ENCODE data around the gene LDLRAD4.

The LDLRAD4 gene

DNA sequence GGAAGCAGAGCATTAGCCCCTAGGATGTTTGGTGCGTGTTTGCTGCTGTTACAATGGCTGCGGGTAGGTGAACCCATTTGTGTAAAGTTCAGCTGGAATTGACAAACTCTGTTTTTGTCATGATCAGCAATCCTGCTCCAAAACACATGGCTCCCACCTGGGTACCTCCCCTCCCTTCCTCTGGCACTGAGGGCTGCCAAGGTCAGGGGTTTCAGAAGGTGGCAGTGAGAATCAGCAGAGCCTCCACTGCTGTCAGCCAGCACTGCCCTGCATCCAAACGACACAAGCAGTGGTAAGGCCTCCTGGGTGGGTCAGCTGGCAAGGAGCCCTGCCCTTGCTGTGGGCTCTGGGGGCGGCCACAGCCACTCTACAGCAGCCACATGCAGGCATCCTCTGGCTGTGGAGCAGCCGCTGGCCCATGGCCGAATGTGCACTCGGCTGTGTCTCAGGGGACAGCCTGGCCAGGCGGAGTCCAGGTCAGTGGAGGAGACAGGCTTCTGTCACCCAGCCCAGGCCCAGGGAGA is 32.8 kb upstream of the LDLRAD4 start:
- no peak for ATAC-seq
- no peak for TF ChIP-seq ISL1 (CRISPR knock-in tag; IDR thresholded peaks at IDR 0.05)
- TF ChIP-seq CSDC2 (CRISPR knock-in tag; IDR thresholded peaks at IDR 0.05): no peak
- TF ChIP-seq ZNF565 (CRISPR knock-in tag; conservative IDR thresholded peaks at IDR 0.05; ENCODE audit: low read depth): no peak
- TF ChIP-seq, protein P1, sequence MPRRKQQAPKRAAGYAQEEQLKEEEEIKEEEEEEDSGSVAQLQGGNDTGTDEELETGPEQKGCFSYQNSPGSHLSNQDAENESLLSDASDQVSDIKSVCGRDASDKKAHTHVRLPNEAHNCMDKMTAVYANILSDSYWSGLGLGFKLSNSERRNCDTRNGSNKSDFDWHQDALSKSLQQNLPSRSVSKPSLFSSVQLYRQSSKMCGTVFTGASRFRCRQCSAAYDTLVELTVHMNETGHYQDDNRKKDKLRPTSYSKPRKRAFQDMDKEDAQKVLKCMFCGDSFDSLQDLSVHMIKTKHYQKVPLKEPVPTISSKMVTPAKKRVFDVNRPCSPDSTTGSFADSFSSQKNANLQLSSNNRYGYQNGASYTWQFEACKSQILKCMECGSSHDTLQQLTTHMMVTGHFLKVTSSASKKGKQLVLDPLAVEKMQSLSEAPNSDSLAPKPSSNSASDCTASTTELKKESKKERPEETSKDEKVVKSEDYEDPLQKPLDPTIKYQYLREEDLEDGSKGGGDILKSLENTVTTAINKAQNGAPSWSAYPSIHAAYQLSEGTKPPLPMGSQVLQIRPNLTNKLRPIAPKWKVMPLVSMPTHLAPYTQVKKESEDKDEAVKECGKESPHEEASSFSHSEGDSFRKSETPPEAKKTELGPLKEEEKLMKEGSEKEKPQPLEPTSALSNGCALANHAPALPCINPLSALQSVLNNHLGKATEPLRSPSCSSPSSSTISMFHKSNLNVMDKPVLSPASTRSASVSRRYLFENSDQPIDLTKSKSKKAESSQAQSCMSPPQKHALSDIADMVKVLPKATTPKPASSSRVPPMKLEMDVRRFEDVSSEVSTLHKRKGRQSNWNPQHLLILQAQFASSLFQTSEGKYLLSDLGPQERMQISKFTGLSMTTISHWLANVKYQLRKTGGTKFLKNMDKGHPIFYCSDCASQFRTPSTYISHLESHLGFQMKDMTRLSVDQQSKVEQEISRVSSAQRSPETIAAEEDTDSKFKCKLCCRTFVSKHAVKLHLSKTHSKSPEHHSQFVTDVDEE (CRISPR knock-in tag; IDR thresholded peaks at IDR 0.05): no peak
- TF ChIP-seq ZFP30 (CRISPR knock-in tag; IDR thresholded peaks at IDR 0.05): no peak
- TF ChIP-seq CSRNP3 (CRISPR knock-in tag; IDR thresholded peaks at IDR 0.05): no peak
- TF ChIP-seq ZFP3 (CRISPR knock-in tag; IDR thresholded peaks at IDR 0.05): no peak
- TF ChIP-seq, protein P2, sequence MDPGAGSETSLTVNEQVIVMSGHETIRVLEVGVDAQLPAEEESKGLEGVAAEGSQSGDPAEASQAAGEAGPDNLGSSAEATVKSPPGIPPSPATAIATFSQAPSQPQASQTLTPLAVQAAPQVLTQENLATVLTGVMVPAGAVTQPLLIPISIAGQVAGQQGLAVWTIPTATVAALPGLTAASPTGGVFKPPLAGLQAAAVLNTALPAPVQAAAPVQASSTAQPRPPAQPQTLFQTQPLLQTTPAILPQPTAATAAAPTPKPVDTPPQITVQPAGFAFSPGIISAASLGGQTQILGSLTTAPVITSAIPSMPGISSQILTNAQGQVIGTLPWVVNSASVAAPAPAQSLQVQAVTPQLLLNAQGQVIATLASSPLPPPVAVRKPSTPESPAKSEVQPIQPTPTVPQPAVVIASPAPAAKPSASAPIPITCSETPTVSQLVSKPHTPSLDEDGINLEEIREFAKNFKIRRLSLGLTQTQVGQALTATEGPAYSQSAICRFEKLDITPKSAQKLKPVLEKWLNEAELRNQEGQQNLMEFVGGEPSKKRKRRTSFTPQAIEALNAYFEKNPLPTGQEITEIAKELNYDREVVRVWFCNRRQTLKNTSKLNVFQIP (CRISPR knock-in tag; IDR thresholded peaks at IDR 0.05; ENCODE audit: borderline replicate concordance, low read depth): no peak
- no peak for TF ChIP-seq PPARA (CRISPR knock-in tag; IDR thresholded peaks at IDR 0.05; ENCODE audit: borderline replicate concordance)
- no peak for TF ChIP-seq ZNF8 (CRISPR knock-in tag; IDR thresholded peaks at IDR 0.05)
- TF ChIP-seq GLIS3 (CRISPR knock-in tag; IDR thresholded peaks at IDR 0.05): no peak
- TF ChIP-seq, protein P3, sequence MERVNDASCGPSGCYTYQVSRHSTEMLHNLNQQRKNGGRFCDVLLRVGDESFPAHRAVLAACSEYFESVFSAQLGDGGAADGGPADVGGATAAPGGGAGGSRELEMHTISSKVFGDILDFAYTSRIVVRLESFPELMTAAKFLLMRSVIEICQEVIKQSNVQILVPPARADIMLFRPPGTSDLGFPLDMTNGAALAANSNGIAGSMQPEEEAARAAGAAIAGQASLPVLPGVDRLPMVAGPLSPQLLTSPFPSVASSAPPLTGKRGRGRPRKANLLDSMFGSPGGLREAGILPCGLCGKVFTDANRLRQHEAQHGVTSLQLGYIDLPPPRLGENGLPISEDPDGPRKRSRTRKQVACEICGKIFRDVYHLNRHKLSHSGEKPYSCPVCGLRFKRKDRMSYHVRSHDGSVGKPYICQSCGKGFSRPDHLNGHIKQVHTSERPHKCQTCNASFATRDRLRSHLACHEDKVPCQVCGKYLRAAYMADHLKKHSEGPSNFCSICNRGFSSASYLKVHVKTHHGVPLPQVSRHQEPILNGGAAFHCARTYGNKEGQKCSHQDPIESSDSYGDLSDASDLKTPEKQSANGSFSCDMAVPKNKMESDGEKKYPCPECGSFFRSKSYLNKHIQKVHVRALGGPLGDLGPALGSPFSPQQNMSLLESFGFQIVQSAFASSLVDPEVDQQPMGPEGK (CRISPR knock-in tag; IDR thresholded peaks at IDR 0.05; ENCODE audit: borderline replicate concordance): no peak
- TF ChIP-seq ARNTL (CRISPR knock-in tag; IDR thresholded peaks at IDR 0.05; ENCODE audit: borderline replicate concordance, low read depth): no peak
- no peak for TF ChIP-seq ESRRG (CRISPR knock-in tag; IDR thresholded peaks at IDR 0.05)
- no peak for TF ChIP-seq ZNF70 (CRISPR knock-in tag; IDR thresholded peaks at IDR 0.05)
- no peak for TF ChIP-seq TOX (CRISPR knock-in tag; IDR thresholded peaks at IDR 0.05; ENCODE audit: borderline replicate concordance)

DNA sequence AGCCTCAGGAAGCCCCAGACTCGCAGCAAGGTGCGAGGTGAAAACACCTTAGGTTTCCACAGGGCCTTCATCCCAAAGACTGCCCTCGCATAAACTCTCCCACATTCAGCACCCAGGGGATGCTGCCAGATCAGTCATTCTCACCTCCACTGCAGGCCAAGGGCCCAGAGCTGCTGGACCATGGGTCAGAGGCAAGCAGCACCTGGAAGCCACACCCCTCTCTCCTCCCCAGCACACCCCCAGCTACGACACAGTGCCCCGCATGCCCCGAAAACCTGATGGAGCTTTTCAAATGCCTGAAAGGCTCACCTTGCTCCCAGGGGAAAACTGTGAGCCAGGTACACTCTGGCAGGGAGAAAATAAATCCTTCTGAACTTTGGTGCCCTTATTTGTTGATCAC is 31.9 kb upstream of the LDLRAD4 start:
- no peak for ATAC-seq

More for the DNA sequence above, 31.9 kb upstream of the LDLRAD4 start:
- no peak for TF ChIP-seq CSDC2 (CRISPR knock-in tag; IDR thresholded peaks at IDR 0.05)
- TF ChIP-seq, protein P3 (CRISPR knock-in tag; IDR thresholded peaks at IDR 0.05; ENCODE audit: borderline replicate concordance): no peak
- no peak for TF ChIP-seq ZC3H10 (CRISPR knock-in tag; IDR thresholded peaks at IDR 0.05)
- TF ChIP-seq, protein P2 (CRISPR knock-in tag; IDR thresholded peaks at IDR 0.05; ENCODE audit: borderline replicate concordance, low read depth): no peak
- TF ChIP-seq PPARA (CRISPR knock-in tag; IDR thresholded peaks at IDR 0.05; ENCODE audit: borderline replicate concordance): no peak
- TF ChIP-seq ESRRG (CRISPR knock-in tag; IDR thresholded peaks at IDR 0.05): no peak
- no peak for TF ChIP-seq OSR1 (CRISPR knock-in tag; IDR thresholded peaks at IDR 0.05)
- TF ChIP-seq, protein P1 (CRISPR knock-in tag; IDR thresholded peaks at IDR 0.05): no peak
- TF ChIP-seq ARNTL (CRISPR knock-in tag; IDR thresholded peaks at IDR 0.05; ENCODE audit: borderline replicate concordance, low read depth): no peak
- TF ChIP-seq SNAI2 (CRISPR knock-in tag; IDR thresholded peaks at IDR 0.05): no peak
- no peak for TF ChIP-seq ZNF70 (CRISPR knock-in tag; IDR thresholded peaks at IDR 0.05)
- no peak for TF ChIP-seq TCF4 (CRISPR knock-in tag; IDR thresholded peaks at IDR 0.05; ENCODE audit: borderline replicate concordance)
- no peak for TF ChIP-seq ISL1 (CRISPR knock-in tag; IDR thresholded peaks at IDR 0.05)
- no peak for TF ChIP-seq ZNF8 (CRISPR knock-in tag; IDR thresholded peaks at IDR 0.05)
- no peak for TF ChIP-seq CSRNP3 (CRISPR knock-in tag; IDR thresholded peaks at IDR 0.05)
- TF ChIP-seq ZFP3 (CRISPR knock-in tag; IDR thresholded peaks at IDR 0.05): no peak
- TF ChIP-seq ZFP30 (CRISPR knock-in tag; IDR thresholded peaks at IDR 0.05): no peak
- no peak for TF ChIP-seq RARB (CRISPR knock-in tag; IDR thresholded peaks at IDR 0.05)

All from SK-N-SH treated with all-trans-retinoic acid at 6 μM for 48 hours (cell line).